ENCODE measurements around the gene ZNF853. TPM values are rescaled to one million over a fixed set of nuclear protein-coding genes. Genes with fewer than 3 reads are reported as not detected.

ZNF853 gene
- total and polyA plus RNA-seq, 4 donors = 0.04 to 3.0 (median 0.51) TPM

DNA sequence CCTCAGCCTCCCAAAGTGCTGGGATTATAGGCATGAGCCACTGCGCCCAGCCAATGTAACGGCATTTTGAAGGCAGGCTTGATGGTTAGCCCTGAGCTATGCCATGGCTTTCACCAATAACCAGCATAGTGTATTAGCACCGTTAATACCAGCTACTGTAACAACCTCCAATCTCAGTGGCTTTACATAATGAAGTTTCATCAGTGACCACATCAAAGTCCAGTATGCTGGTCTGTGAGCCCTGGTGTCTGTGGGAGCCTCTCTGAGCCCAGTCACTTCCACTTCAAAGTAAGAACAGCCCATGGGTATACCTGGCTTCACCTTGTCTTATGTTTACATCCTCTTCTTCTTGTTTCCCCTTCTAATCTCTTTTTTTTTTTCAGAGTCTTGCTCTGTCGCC, 49.8 kb upstream of the ZNF853 start:
- Histone ChIP-seq H3K9me3 (ENCODE audit: control insufficient read depth in 4 of 4, low read length in 3 of 4) (no peaks in the 10 kb centered on the region), H3K27ac (ENCODE audit: low read depth in 1 of 2, low read length in 2 of 2) (no peak overlapping the region), H3K36me3 (ENCODE audit: control insufficient read depth in 4 of 4, insufficient read depth in 3 of 4, low read depth in 1 of 4, low read length in 3 of 4) (no peaks in the 10 kb centered on the region), H3K27me3 (ENCODE audit: control insufficient read depth in 4 of 4, insufficient read depth in 4 of 4, low read length in 3 of 4) (peaks cover 0 to 2% (median 1%) of the 10 kb centered on the region in 4 donors), H3K9ac (ENCODE audit: low read depth in 1 of 2, low read length in 2 of 2) (no peak overlapping the region), H3K4me3 (ENCODE audit: low read depth in 1 of 3, low read length in 3 of 3) (no peak overlapping the region), H3K4me1 (ENCODE audit: control insufficient read depth in 4 of 4, insufficient read depth in 4 of 4, low read length in 3 of 4) (no peaks in the 10 kb centered on the region)
- no peak for DNase-seq (ENCODE audit: low spot score)
- WGBS = 85% methylated on average over 4 of the region's 4 CpGs
- TF ChIP-seq YY1 (IDR thresholded peaks at IDR 0.05) (no peak), HNF4G (IDR thresholded peaks at IDR 0.05) (no peak)

- no peak for TF ChIP-seq HNF4A (conservative IDR thresholded peaks at IDR 0.05)
- TF ChIP-seq, protein P1, sequence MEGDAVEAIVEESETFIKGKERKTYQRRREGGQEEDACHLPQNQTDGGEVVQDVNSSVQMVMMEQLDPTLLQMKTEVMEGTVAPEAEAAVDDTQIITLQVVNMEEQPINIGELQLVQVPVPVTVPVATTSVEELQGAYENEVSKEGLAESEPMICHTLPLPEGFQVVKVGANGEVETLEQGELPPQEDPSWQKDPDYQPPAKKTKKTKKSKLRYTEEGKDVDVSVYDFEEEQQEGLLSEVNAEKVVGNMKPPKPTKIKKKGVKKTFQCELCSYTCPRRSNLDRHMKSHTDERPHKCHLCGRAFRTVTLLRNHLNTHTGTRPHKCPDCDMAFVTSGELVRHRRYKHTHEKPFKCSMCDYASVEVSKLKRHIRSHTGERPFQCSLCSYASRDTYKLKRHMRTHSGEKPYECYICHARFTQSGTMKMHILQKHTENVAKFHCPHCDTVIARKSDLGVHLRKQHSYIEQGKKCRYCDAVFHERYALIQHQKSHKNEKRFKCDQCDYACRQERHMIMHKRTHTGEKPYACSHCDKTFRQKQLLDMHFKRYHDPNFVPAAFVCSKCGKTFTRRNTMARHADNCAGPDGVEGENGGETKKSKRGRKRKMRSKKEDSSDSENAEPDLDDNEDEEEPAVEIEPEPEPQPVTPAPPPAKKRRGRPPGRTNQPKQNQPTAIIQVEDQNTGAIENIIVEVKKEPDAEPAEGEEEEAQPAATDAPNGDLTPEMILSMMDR (IDR thresholded peaks at IDR 0.05; ENCODE audit: low read depth, low read length, missing input control) = no peak
- TF ChIP-seq EGR1 (IDR thresholded peaks at IDR 0.05; ENCODE audit: low read depth in 2 of 2) = no peak
- TF ChIP-seq JUND (IDR thresholded peaks at IDR 0.05) = no peak
- TF ChIP-seq REST (IDR thresholded peaks at IDR 0.05) = no peak
- no peak for TF ChIP-seq SP1 (IDR thresholded peaks at IDR 0.05)
- TF ChIP-seq RXRA (IDR thresholded peaks at IDR 0.05) = no peak
- TF ChIP-seq ATF3 (IDR thresholded peaks at IDR 0.05) = no peak
- TF ChIP-seq RAD21 (IDR thresholded peaks at IDR 0.05) = no peak
- TF ChIP-seq GABPA (IDR thresholded peaks at IDR 0.05 in 1 of 2, conservative IDR thresholded peaks at IDR 0.05 in 1 of 2) = no peak
- TF ChIP-seq FOXA2 (IDR thresholded peaks at IDR 0.05) = no peak
- TF ChIP-seq TAF1 (conservative IDR thresholded peaks at IDR 0.05) = no peak
- no peak for TF ChIP-seq HNF4G (IDR thresholded peaks at IDR 0.05)
- TF ChIP-seq NR2F2 (IDR thresholded peaks at IDR 0.05) = no peak
- no peaks in the 10 kb centered on the region for H3K4me1 ChIP-seq (ENCODE audit: control insufficient read depth in 4 of 4, insufficient read depth in 4 of 4, low read length in 3 of 4)
- H3K9ac ChIP-seq (ENCODE audit: low read depth in 1 of 2, low read length in 2 of 2) = no peak overlapping the region
- 83% methylated on average over 3 of the region's 3 CpGs for WGBS
- H3K27ac ChIP-seq (ENCODE audit: low read depth in 1 of 2, low read length in 2 of 2) = no peak overlapping the region
- DNase-seq (ENCODE audit: low spot score) = no peak
- peaks cover 0 to 2% (median 1%) of the 10 kb centered on the region in 4 donors for H3K27me3 ChIP-seq (ENCODE audit: control insufficient read depth in 4 of 4, insufficient read depth in 4 of 4, low read length in 3 of 4)
- no peaks in the 10 kb centered on the region for H3K36me3 ChIP-seq (ENCODE audit: control insufficient read depth in 4 of 4, insufficient read depth in 3 of 4, low read depth in 1 of 4, low read length in 3 of 4)
- no peaks in the 10 kb centered on the region for H3K9me3 ChIP-seq (ENCODE audit: control insufficient read depth in 4 of 4, low read length in 3 of 4)
- H3K4me3 ChIP-seq (ENCODE audit: low read depth in 1 of 3, low read length in 3 of 3) = no peak overlapping the region
Measured at GRCh38 chr7:6567886-6568285, 47.5 kb upstream of the ZNF853 start.

Data from liver (tissue), 9 donors.